ENCODE data around the gene RPS6KC1. TPM values are rescaled to one million over a fixed set of nuclear protein-coding genes. Genes with fewer than 3 reads are reported as not detected.

RPS6KC1 gene
- polyA plus RNA-seq, 3 donors: 8.9 to 16.0 (median 11.4) TPM

GRCh38 chr1:213014642-213015041, 36.4 kb upstream of the RPS6KC1 start:
- no peak for TF ChIP-seq CTCF (IDR thresholded peaks at IDR 0.05)
- H3K4me2 ChIP-seq (replicated peaks; ENCODE audit: extremely low read depth, low read length, poor library complexity, severe bottlenecking): peak overlapping the region; percentile 89
- H3K4me1 ChIP-seq (ENCODE audit: control insufficient read depth in 1 of 2, insufficient read depth in 2 of 2, low read length in 2 of 2): peaks cover 17 to 20% of the 10 kb centered on the region in 2 donors
- no peaks in the 10 kb centered on the region for H3K27me3 ChIP-seq (ENCODE audit: control insufficient read depth in 2 of 2, insufficient read depth in 2 of 2, low read length in 2 of 2)
- peaks cover 17% of the 10 kb centered on the region for H3K4me1 Mint-ChIP-seq
- H3K27ac Mint-ChIP-seq: peak overlapping the region; percentile 91 to 99 (median 98)
- DNase-seq: peak in 1 of 3 donors; percentile 3
- H3K36me3 ChIP-seq (replicated peaks in 1 of 2; ENCODE audit: control insufficient read depth in 1 of 2, insufficient read depth in 2 of 2, low read length in 2 of 2): peaks cover 6 to 33% of the 10 kb centered on the region in 2 donors
- H3K79me2 ChIP-seq (ENCODE audit: insufficient read depth, low read length): peaks cover 55% of the 10 kb centered on the region
- H3K27me3 Mint-ChIP-seq (ENCODE audit: low read depth in 3 of 3): no peaks in the 10 kb centered on the region
- intact Hi-C loops (cut with micrococcal nuclease): loop anchor here in 1 of 2 donors (5.0 to 10.0 kb wide), 3 partner anchors 38 to 220 kb away; partner anchors contain the start of genes FLVCR1, NSL1, RPS6KC1 and TATDN3
- H3K27ac ChIP-seq (ENCODE audit: low read depth in 1 of 2, low read length in 2 of 2): peak overlapping the region; percentile 87 to 90
- H3K36me3 Mint-ChIP-seq: peaks cover 24 to 35% of the 10 kb centered on the region in 2 donors
- H3K9ac ChIP-seq (ENCODE audit: insufficient read depth, low read length, poor library complexity, severe bottlenecking): peak overlapping the region; percentile 83
- H3K9me3 ChIP-seq (replicated peaks in 1 of 2; ENCODE audit: control insufficient read depth in 1 of 2, insufficient read depth in 1 of 2, low read length in 2 of 2): no peaks in the 10 kb centered on the region
- H3K9me3 Mint-ChIP-seq: peaks cover 0 to 4% (median 0%) of the 10 kb centered on the region in 7 donors
- H3K4me3 ChIP-seq (replicated peaks in 1 of 3; ENCODE audit: low read depth in 2 of 3, low read length in 3 of 3): peak overlapping the region; percentile 71 to 92 (median 81)
- H4K20me1 ChIP-seq (ENCODE audit: insufficient read depth, low read length): peaks cover 13% of the 10 kb centered on the region
- WGBS (ENCODE audit: insufficient coverage): 29% methylated on average over 2 of the region's 7 CpGs
- H3K4me3 Mint-ChIP-seq: peak overlapping the region; percentile 100
- H2AFZ ChIP-seq (ENCODE audit: insufficient read depth, low read depth, low read length, poor library complexity, severe bottlenecking): peak overlapping the region; percentile 97

GRCh38 chr1:213015099-213016050, 35.7 kb upstream of the RPS6KC1 start, which contains the start of gene ANGEL2:
Gene ANGEL2 (minus strand): TSS chr1:213015867. CDS start chr1:213015671, 196 bp downstream.
- Mint-ChIP-seq H3K4me1 (peaks cover 17% of the 10 kb centered on the region), H3K27me3 (ENCODE audit: low read depth in 3 of 3) (no peaks in the 10 kb centered on the region), H3K4me3 (peak within 1 kb of the TSS; percentile 100), H3K36me3 (peaks cover 24 to 28% of the 10 kb centered on the region in 2 donors), H3K27ac (peak within 1 kb of the TSS; percentile 91 to 99 (median 98)), H3K9me3 (peaks cover 0 to under 1% (median 0%) of the 10 kb centered on the region in 7 donors)
- Histone ChIP-seq H4K20me1 (ENCODE audit: insufficient read depth, low read length) (peaks cover 13% of the 10 kb centered on the region), H3K27me3 (ENCODE audit: control insufficient read depth in 2 of 2, insufficient read depth in 2 of 2, low read length in 2 of 2) (no peaks in the 10 kb centered on the region), H3K4me2 (replicated peaks; ENCODE audit: extremely low read depth, low read length, poor library complexity, severe bottlenecking) (peak within 1 kb of the TSS; percentile 89), H3K9me3 (replicated peaks in 1 of 2; ENCODE audit: control insufficient read depth in 1 of 2, insufficient read depth in 1 of 2, low read length in 2 of 2) (no peaks in the 10 kb centered on the region), H3K36me3 (replicated peaks in 1 of 2; ENCODE audit: control insufficient read depth in 1 of 2, insufficient read depth in 2 of 2, low read length in 2 of 2) (peaks cover 6 to 30% of the 10 kb centered on the region in 2 donors), H3K27ac (ENCODE audit: low read depth in 1 of 2, low read length in 2 of 2) (peak within 1 kb of the TSS; percentile 87 to 90), H2AFZ (ENCODE audit: insufficient read depth, low read depth, low read length, poor library complexity, severe bottlenecking) (peak within 1 kb of the TSS; percentile 97), H3K4me3 (replicated peaks in 1 of 3; ENCODE audit: low read depth in 2 of 3, low read length in 3 of 3) (peak within 1 kb of the TSS; percentile 71 to 92 (median 81)), H3K4me1 (ENCODE audit: control insufficient read depth in 1 of 2, insufficient read depth in 2 of 2, low read length in 2 of 2) (peaks cover 17 to 20% of the 10 kb centered on the region in 2 donors), H3K79me2 (ENCODE audit: insufficient read depth, low read length) (peaks cover 48% of the 10 kb centered on the region), H3K9ac (ENCODE audit: insufficient read depth, low read length, poor library complexity, severe bottlenecking) (peak within 1 kb of the TSS; percentile 83)
- intact Hi-C loops (cut with micrococcal nuclease): loop anchor here in 1 of 2 donors (5.0 to 10.0 kb wide), 3 partner anchors 37 to 221 kb away; partner anchors contain the start of genes FLVCR1, NSL1, RPS6KC1 and TATDN3
- under 1% methylated on average over 50 of the region's 66 CpGs for WGBS (ENCODE audit: insufficient coverage)
- peak; percentile 94 to 95 (median 94) for DNase-seq
- TF ChIP-seq CTCF (IDR thresholded peaks at IDR 0.05): no peak
